Subcutaneous abdominal adipose tissue (tissue), 5 donors: Measurements from ENCODE around the gene SPATS2.

Experiments used
- H3K27ac ChIP-seq: one replicate; pipeline ENCODE4 v1.7.0; 2013; ENCODE audit warnings: low read depth, mild to moderate bottlenecking, inconsistent platforms, low read length, moderate library complexity
- H3K27me3 ChIP-seq, 5 donors: one replicate each; pipeline ENCODE4 v1.7.0; 2013; ENCODE audit warnings: low read length in 5 of 5, inconsistent platforms in 1 of 5; ENCODE audit not compliant: control insufficient read depth in 5 of 5, insufficient read depth in 4 of 5
- H3K36me3 ChIP-seq, 5 donors: one replicate each; pipeline ENCODE4 v1.7.0; 2013; ENCODE audit warnings: low read length in 5 of 5; ENCODE audit not compliant: control insufficient read depth in 5 of 5, insufficient read depth in 5 of 5
- H3K4me1 ChIP-seq, 5 donors: one replicate each; pipeline ENCODE4 v1.7.0; 2013; ENCODE audit warnings: low read length in 5 of 5, mild to moderate bottlenecking in 3 of 5, moderate library complexity in 1 of 5; ENCODE audit not compliant: control insufficient read depth in 5 of 5, insufficient read depth in 5 of 5
- H3K4me3 ChIP-seq, 5 donors: one replicate each; pipeline ENCODE4 v1.7.0; 2013; ENCODE audit warnings: low read length in 5 of 5, low read depth in 1 of 5
- H3K9ac ChIP-seq, 5 donors: one replicate each; pipeline ENCODE4 v1.7.0; 2013; ENCODE audit warnings: low read length in 5 of 5, mild to moderate bottlenecking in 4 of 5, moderate library complexity in 3 of 5
- H3K9me3 ChIP-seq, 5 donors: one replicate each; pipeline ENCODE4 v1.7.0; 2013; ENCODE audit warnings: low read length in 5 of 5; ENCODE audit not compliant: control insufficient read depth in 5 of 5
- donor health status: healthy.
- donor health status: healthy.
- donor health status: healthy.
- donor health status: healthy.
- donor health status: healthy.

Gene SPATS2

GRCh38 chr12:49456131-49456679 is 88.9 kb downstream of the SPATS2 start:
- Histone ChIP-seq H3K4me1 (peaks cover 0 to 5% (median 0%) of the 10 kb centered on the region in 5 donors), H3K9ac (no peak overlapping the region), H3K9me3 (no peaks in the 10 kb centered on the region), H3K4me3 (no peak overlapping the region), H3K36me3 (no peaks in the 10 kb centered on the region), H3K27me3 (no peaks in the 10 kb centered on the region), H3K27ac (no peak overlapping the region)

- no peaks in the 10 kb centered on the region for H3K36me3 ChIP-seq
- H3K9ac ChIP-seq, result no peak overlapping the region
- peaks cover 0 to 15% (median 8%) of the 10 kb centered on the region in 5 donors for H3K4me1 ChIP-seq
- H3K4me3 ChIP-seq, result no peak overlapping the region
- H3K27me3 ChIP-seq, result no peaks in the 10 kb centered on the region
- H3K27ac ChIP-seq, result no peak overlapping the region
- H3K9me3 ChIP-seq, result no peaks in the 10 kb centered on the region
Measured at GRCh38 chr12:49458816-49459215, 91.6 kb downstream of the SPATS2 start.

GRCh38 chr12:49461221-49461620 is 94.0 kb downstream of the SPATS2 start:
- peaks cover 0 to 2% (median 0%) of the 10 kb centered on the region in 5 donors for H3K9me3 ChIP-seq
- no peak overlapping the region for H3K27ac ChIP-seq
- no peaks in the 10 kb centered on the region for H3K27me3 ChIP-seq
- peaks cover 0 to 5% (median 0%) of the 10 kb centered on the region in 5 donors for H3K36me3 ChIP-seq
- H3K4me1 ChIP-seq, result peaks cover 0 to 15% (median 8%) of the 10 kb centered on the region in 5 donors
- H3K4me3 ChIP-seq, result no peak overlapping the region
- H3K9ac ChIP-seq, result no peak overlapping the region

GRCh38 chr12:49462083-49462744 is 95.0 kb downstream of the SPATS2 start:
- Histone ChIP-seq H3K27ac (no peak overlapping the region), H3K9ac (no peak overlapping the region), H3K4me3 (no peak overlapping the region), H3K4me1 (peaks cover 0 to 15% (median 8%) of the 10 kb centered on the region in 5 donors), H3K27me3 (no peaks in the 10 kb centered on the region), H3K36me3 (peaks cover 0 to 5% (median 0%) of the 10 kb centered on the region in 5 donors), H3K9me3 (peaks cover 0 to 2% (median 0%) of the 10 kb centered on the region in 5 donors)

GRCh38 chr12:49465132-49465531 is 97.9 kb downstream of the SPATS2 start:
- H3K27me3 ChIP-seq, result no peaks in the 10 kb centered on the region

GRCh38 chr12:49470986-49471385 is 103.7 kb downstream of the SPATS2 start:
- Histone ChIP-seq H3K9ac (no peak overlapping the region), H3K27ac (no peak overlapping the region), H3K36me3 (no peaks in the 10 kb centered on the region), H3K4me1 (no peaks in the 10 kb centered on the region), H3K4me3 (no peak overlapping the region), H3K9me3 (no peaks in the 10 kb centered on the region), H3K27me3 (no peaks in the 10 kb centered on the region)

More at GRCh38 chr12:49465132-49465531, 97.9 kb downstream of the SPATS2 start:
- Histone ChIP-seq H3K27ac (no peak overlapping the region), H3K9me3 (peaks cover 0 to 2% (median 0%) of the 10 kb centered on the region in 5 donors), H3K9ac (no peak overlapping the region), H3K4me1 (peaks cover 0 to 15% (median 8%) of the 10 kb centered on the region in 5 donors), H3K36me3 (peaks cover 0 to 5% (median 0%) of the 10 kb centered on the region in 5 donors), H3K4me3 (no peak overlapping the region)

- no peaks in the 10 kb centered on the region for H3K9me3 ChIP-seq
Measured at GRCh38 chr12:49471557-49471956, 104.3 kb downstream of the SPATS2 start.

GRCh38 chr12:49476091-49476490 is 108.8 kb downstream of the SPATS2 start:
- Histone ChIP-seq H3K36me3 (no peaks in the 10 kb centered on the region), H3K4me3 (no peak overlapping the region), H3K27me3 (no peaks in the 10 kb centered on the region), H3K27ac (no peak overlapping the region), H3K9me3 (no peaks in the 10 kb centered on the region), H3K9ac (no peak overlapping the region), H3K4me1 (no peaks in the 10 kb centered on the region)

More at GRCh38 chr12:49471557-49471956, 104.3 kb downstream of the SPATS2 start:
- H3K9ac ChIP-seq, result no peak overlapping the region
- no peaks in the 10 kb centered on the region for H3K36me3 ChIP-seq
- H3K4me3 ChIP-seq, result no peak overlapping the region
- H3K4me1 ChIP-seq, result no peaks in the 10 kb centered on the region
- H3K27me3 ChIP-seq, result no peaks in the 10 kb centered on the region
- no peak overlapping the region for H3K27ac ChIP-seq

GRCh38 chr12:49478949-49479664 is 111.8 kb downstream of the SPATS2 start:
- Histone ChIP-seq H3K9me3 (no peaks in the 10 kb centered on the region), H3K4me3 (no peak overlapping the region), H3K27ac (no peak overlapping the region), H3K9ac (no peak overlapping the region), H3K36me3 (no peaks in the 10 kb centered on the region), H3K27me3 (no peaks in the 10 kb centered on the region), H3K4me1 (peaks cover 0 to 6% (median 4%) of the 10 kb centered on the region in 5 donors)
